ENCODE data around the gene H2BW1. TPM values are rescaled to one million over a fixed set of nuclear protein-coding genes. Genes with fewer than 3 reads are reported as not detected.
"Not testable (repeated sequence)": the region's sequence is repeated elsewhere in the genome, so short reads cannot be mapped to it uniquely, and the experiment has no call there.

The H2BW1 gene
- total RNA-seq, 1 donor from 2014 or later: not detected

DNA sequence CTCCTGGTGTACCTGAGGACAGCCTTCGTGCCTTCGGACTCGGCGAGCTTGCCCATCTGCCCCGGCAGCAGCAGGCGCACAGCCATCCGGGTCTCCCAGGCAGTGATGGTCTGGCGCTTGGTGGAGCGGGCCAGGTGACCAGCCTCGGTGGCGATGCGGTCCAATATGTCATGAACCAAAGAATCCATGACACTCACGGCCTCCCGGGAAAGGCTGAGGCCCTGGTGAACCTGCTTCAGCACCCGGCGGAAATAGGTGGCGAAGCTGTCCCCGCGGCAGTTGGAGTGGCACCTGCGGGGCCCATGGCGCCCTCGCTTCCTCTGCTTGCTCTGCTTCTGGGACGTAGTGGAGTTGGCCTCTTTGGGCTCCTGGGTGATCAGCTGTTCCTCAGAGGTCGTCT is 350 bp downstream of the H2BW1 start:
- H3K79me2 ChIP-seq (ENCODE audit: insufficient read depth, low read length): no peaks in the 10 kb centered on the region
- FAIRE-seq (no peak), DNase-seq (ENCODE audit: low read depth) (no peak)
- H3K9me3 ChIP-seq (ENCODE audit: insufficient read depth, low read depth, low read length): no peaks in the 10 kb centered on the region
- H3K4me1 Mint-ChIP-seq (ENCODE audit: low read depth, unreplicated experiment): no peaks in the 10 kb centered on the region
- H3K27me3 Mint-ChIP-seq (ENCODE audit: low read depth, unreplicated experiment): peaks cover 9% of the 10 kb centered on the region
- no peaks in the 10 kb centered on the region for H3K36me3 Mint-ChIP-seq (ENCODE audit: low read depth, unreplicated experiment)
- no peak overlapping the region for H2AFZ ChIP-seq (ENCODE audit: low read depth, low read length)
- H3K27me3 ChIP-seq (ENCODE audit: insufficient read depth, low read length): no peaks in the 10 kb centered on the region
- H3K9ac ChIP-seq (ENCODE audit: low read length): no peak overlapping the region
- no peak overlapping the region for H3K4me3 ChIP-seq (ENCODE audit: insufficient read depth, low read depth, low read length)
- no peaks in the 10 kb centered on the region for H3K36me3 ChIP-seq (ENCODE audit: insufficient read depth, low read length)
- H3K4me3 Mint-ChIP-seq (ENCODE audit: unreplicated experiment): no peak overlapping the region
- H3K4me2 ChIP-seq (ENCODE audit: low read length): no peak overlapping the region
- H4K20me1 ChIP-seq (ENCODE audit: insufficient read depth, low read length): no peaks in the 10 kb centered on the region
- no peaks in the 10 kb centered on the region for H3K9me3 Mint-ChIP-seq (ENCODE audit: unreplicated experiment)
- no peak overlapping the region for H3K27ac Mint-ChIP-seq (ENCODE audit: unreplicated experiment)
- no peaks in the 10 kb centered on the region for H3K4me1 ChIP-seq (ENCODE audit: insufficient read depth, low read length)
- TF ChIP-seq EZH2 (IDR thresholded peaks at IDR 0.05; ENCODE audit: insufficient read depth, low read length): no peak
- TF ChIP-seq, protein P1, sequence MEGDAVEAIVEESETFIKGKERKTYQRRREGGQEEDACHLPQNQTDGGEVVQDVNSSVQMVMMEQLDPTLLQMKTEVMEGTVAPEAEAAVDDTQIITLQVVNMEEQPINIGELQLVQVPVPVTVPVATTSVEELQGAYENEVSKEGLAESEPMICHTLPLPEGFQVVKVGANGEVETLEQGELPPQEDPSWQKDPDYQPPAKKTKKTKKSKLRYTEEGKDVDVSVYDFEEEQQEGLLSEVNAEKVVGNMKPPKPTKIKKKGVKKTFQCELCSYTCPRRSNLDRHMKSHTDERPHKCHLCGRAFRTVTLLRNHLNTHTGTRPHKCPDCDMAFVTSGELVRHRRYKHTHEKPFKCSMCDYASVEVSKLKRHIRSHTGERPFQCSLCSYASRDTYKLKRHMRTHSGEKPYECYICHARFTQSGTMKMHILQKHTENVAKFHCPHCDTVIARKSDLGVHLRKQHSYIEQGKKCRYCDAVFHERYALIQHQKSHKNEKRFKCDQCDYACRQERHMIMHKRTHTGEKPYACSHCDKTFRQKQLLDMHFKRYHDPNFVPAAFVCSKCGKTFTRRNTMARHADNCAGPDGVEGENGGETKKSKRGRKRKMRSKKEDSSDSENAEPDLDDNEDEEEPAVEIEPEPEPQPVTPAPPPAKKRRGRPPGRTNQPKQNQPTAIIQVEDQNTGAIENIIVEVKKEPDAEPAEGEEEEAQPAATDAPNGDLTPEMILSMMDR (IDR thresholded peaks at IDR 0.05; ENCODE audit: insufficient read depth, low read depth, low read length): no peak
- H3K27ac ChIP-seq (ENCODE audit: low read depth, low read length): no peak overlapping the region

DNA sequence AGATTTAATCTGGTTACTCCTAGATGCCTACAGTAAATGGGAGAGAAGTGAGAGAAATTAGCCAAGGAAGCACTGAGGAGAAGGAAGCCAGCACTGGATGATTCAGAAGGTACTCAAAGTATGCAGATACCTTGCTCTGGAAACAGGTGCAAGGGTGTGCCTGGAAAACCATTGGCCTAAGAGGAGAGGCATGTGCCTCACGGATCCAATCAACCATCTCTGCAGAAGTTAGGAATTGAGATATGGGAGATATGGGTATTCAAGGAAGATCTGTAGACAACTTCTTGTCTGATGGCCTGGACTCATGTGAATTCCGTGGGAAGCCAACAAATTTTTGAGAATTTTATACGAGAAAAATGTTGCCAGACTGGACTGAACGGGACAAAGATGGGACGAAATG is 4.7 kb downstream of the H2BW1 start:
- DNase-seq (ENCODE audit: low read depth) (no peak), FAIRE-seq (peak; percentile 86)
- Mint-ChIP-seq H3K36me3 (ENCODE audit: low read depth, unreplicated experiment) (no peaks in the 10 kb centered on the region), H3K27me3 (ENCODE audit: low read depth, unreplicated experiment) (peaks cover 16% of the 10 kb centered on the region), H3K4me3 (ENCODE audit: unreplicated experiment) (no peak overlapping the region), H3K9me3 (ENCODE audit: unreplicated experiment) (peaks cover 2% of the 10 kb centered on the region), H3K4me1 (ENCODE audit: low read depth, unreplicated experiment) (no peaks in the 10 kb centered on the region), H3K27ac (ENCODE audit: unreplicated experiment) (no peak overlapping the region)
- Histone ChIP-seq H3K4me1 (ENCODE audit: insufficient read depth, low read length) (no peaks in the 10 kb centered on the region), H3K9me3 (ENCODE audit: insufficient read depth, low read depth, low read length) (no peaks in the 10 kb centered on the region), H3K36me3 (ENCODE audit: insufficient read depth, low read length) (no peaks in the 10 kb centered on the region), H3K27me3 (ENCODE audit: insufficient read depth, low read length) (no peaks in the 10 kb centered on the region), H3K9ac (ENCODE audit: low read length) (no peak overlapping the region), H4K20me1 (ENCODE audit: insufficient read depth, low read length) (no peaks in the 10 kb centered on the region), H3K4me3 (ENCODE audit: insufficient read depth, low read depth, low read length) (no peak overlapping the region), H2AFZ (ENCODE audit: low read depth, low read length) (no peak overlapping the region), H3K27ac (ENCODE audit: low read depth, low read length) (no peak overlapping the region), H3K4me2 (ENCODE audit: low read length) (no peak overlapping the region), H3K79me2 (ENCODE audit: insufficient read depth, low read length) (no peaks in the 10 kb centered on the region)
- no peak for TF ChIP-seq EZH2 (IDR thresholded peaks at IDR 0.05; ENCODE audit: insufficient read depth, low read length)
- TF ChIP-seq, protein P1 (IDR thresholded peaks at IDR 0.05; ENCODE audit: insufficient read depth, low read depth, low read length): no peak

DNA sequence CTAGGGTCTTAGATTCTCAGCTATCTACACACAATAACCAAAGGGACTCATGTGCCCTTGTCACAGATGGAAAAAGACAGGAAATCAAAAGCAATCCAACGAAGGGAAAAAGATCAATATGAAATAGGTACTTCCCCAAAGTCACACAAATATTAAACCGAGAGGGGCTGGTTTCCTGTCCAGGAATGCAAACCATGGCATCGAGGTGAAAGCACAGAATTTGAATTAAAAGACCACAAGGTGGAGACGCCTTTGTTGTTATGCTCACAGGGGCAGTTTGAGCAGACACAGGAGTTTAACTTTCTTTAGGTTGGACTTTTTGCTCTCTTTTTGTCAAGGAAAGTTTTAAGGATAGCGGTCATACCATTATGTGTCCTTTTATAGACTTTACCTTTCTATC is 14.3 kb downstream of the H2BW1 start:
- Histone ChIP-seq H3K27me3 (ENCODE audit: insufficient read depth, low read length) (no peaks in the 10 kb centered on the region), H3K4me1 (ENCODE audit: insufficient read depth, low read length) (no peaks in the 10 kb centered on the region), H3K4me3 (ENCODE audit: insufficient read depth, low read depth, low read length) (no peak overlapping the region), H3K79me2 (ENCODE audit: insufficient read depth, low read length) (no peaks in the 10 kb centered on the region), H4K20me1 (ENCODE audit: insufficient read depth, low read length) (no peaks in the 10 kb centered on the region), H3K9ac (ENCODE audit: low read length) (no peak overlapping the region), H3K9me3 (ENCODE audit: insufficient read depth, low read depth, low read length) (no peaks in the 10 kb centered on the region), H3K36me3 (ENCODE audit: insufficient read depth, low read length) (no peaks in the 10 kb centered on the region), H3K4me2 (ENCODE audit: low read length) (no peak overlapping the region), H2AFZ (ENCODE audit: low read depth, low read length) (no peak overlapping the region), H3K27ac (ENCODE audit: low read depth, low read length) (no peak overlapping the region)
- no peak overlapping the region for H3K27ac Mint-ChIP-seq (ENCODE audit: unreplicated experiment)
- FAIRE-seq (no peak), DNase-seq (ENCODE audit: low read depth) (no peak)
- no peaks in the 10 kb centered on the region for H3K9me3 Mint-ChIP-seq (ENCODE audit: unreplicated experiment)
- TF ChIP-seq, protein P1 (IDR thresholded peaks at IDR 0.05; ENCODE audit: insufficient read depth, low read depth, low read length): no peak
- no peak for TF ChIP-seq EZH2 (IDR thresholded peaks at IDR 0.05; ENCODE audit: insufficient read depth, low read length)
- no peaks in the 10 kb centered on the region for H3K36me3 Mint-ChIP-seq (ENCODE audit: low read depth, unreplicated experiment)
- H3K27me3 Mint-ChIP-seq (ENCODE audit: low read depth, unreplicated experiment): peaks cover 6% of the 10 kb centered on the region
- H3K4me1 Mint-ChIP-seq (ENCODE audit: low read depth, unreplicated experiment): no peaks in the 10 kb centered on the region
- H3K4me3 Mint-ChIP-seq (ENCODE audit: unreplicated experiment): no peak overlapping the region

DNA sequence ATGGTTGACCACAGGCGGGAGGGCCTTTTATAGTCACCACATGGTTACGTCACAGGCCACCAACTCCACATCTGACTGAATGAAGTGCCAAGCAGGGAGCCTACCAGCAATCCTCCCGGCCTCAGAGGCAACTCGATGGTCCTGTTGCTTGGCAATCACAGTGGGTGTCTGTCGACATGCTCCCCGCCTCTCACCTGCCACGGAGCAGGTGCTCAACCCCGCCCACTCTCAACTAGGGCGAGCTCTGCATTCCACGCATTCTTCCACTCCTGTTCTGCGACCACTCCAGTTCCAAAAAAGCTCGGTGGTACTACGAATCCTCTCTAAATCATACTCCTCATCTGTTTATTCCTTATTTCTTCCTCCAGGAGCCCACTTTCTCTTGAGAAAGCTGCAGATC is 30.0 kb downstream of the H2BW1 start:
- DNase-seq (ENCODE audit: low read depth): not testable (repeated sequence)

More for the DNA sequence above, 30.0 kb downstream of the H2BW1 start:
- H3K36me3 Mint-ChIP-seq (ENCODE audit: low read depth, unreplicated experiment); H3K79me2 ChIP-seq (ENCODE audit: insufficient read depth, low read length); H3K27me3 ChIP-seq (ENCODE audit: insufficient read depth, low read length); H3K4me1 Mint-ChIP-seq (ENCODE audit: low read depth, unreplicated experiment); H3K4me1 ChIP-seq (ENCODE audit: insufficient read depth, low read length); H3K27ac ChIP-seq (ENCODE audit: low read depth, low read length); H3K9ac ChIP-seq (ENCODE audit: low read length); H3K9me3 Mint-ChIP-seq (ENCODE audit: unreplicated experiment); FAIRE-seq; H3K4me3 Mint-ChIP-seq (ENCODE audit: unreplicated experiment); H3K27ac Mint-ChIP-seq (ENCODE audit: unreplicated experiment); H3K27me3 Mint-ChIP-seq (ENCODE audit: low read depth, unreplicated experiment); H2AFZ ChIP-seq (ENCODE audit: low read depth, low read length); H3K36me3 ChIP-seq (ENCODE audit: insufficient read depth, low read length); H3K4me2 ChIP-seq (ENCODE audit: low read length); H3K4me3 ChIP-seq (ENCODE audit: insufficient read depth, low read depth, low read length); H4K20me1 ChIP-seq (ENCODE audit: insufficient read depth, low read length); H3K9me3 ChIP-seq (ENCODE audit: insufficient read depth, low read depth, low read length): not testable (repeated sequence)
